Brain microvascular endothelial cell (primary cell): ENCODE results near the gene CEBPB.

ENCODE experiments used
- DNase-seq: peaks from one replicate; pipeline ENCODE4 v3.0.0-alpha.2; 2020
- H3K27ac ChIP-seq: fragments of 250-450 bp; sonication (Bioruptor Pico); 2 replicates; pipeline ENCODE4 v1.5.1; 2020; ENCODE audit warnings: mild to moderate bottlenecking, moderate library complexity
- H3K27me3 ChIP-seq: fragments of 250-450 bp; sonication (Bioruptor Pico); replicated peaks from 2 replicates; pipeline ENCODE4 v1.5.1; 2020; ENCODE audit warnings: mild to moderate bottlenecking
- H3K36me3 ChIP-seq: fragments of 250-450 bp; sonication (Bioruptor Pico); replicated peaks from 2 replicates; pipeline ENCODE4 v1.5.1; 2020; ENCODE audit warnings: mild to moderate bottlenecking
- H3K4me3 ChIP-seq: 2 replicates; pipeline ENCODE4 v1.5.1; 2011; ENCODE audit warnings: low read depth, mild to moderate bottlenecking, control low read depth, low read length, moderate library complexity
- CTCF ChIP-seq: IDR thresholded peaks from 2 replicates; pipeline ENCODE4 v1.5.1; 2011; ENCODE audit warnings: low read depth, mild to moderate bottlenecking, moderate library complexity, low read length, control low read depth, inconsistent platforms; ENCODE audit errors: missing control alignments
- in situ Hi-C: cut with HindIII; loops from 2 replicates; pipeline ENCODE4 v1.10.0; 2017; ENCODE audit warnings: low sequenced_read_pairs, low pct_ligation_motif_present

Gene CEBPB

GRCh38 chr20:50211091-50211490, 20.5 kb downstream of the CEBPB start:
- Histone ChIP-seq H3K36me3 (no peaks in the 10 kb centered on the region), H3K27me3 (no peaks in the 10 kb centered on the region), H3K4me3 (no peak overlapping the region), H3K27ac (no peak overlapping the region)
- TF ChIP-seq CTCF = no peak
- in situ Hi-C loops = no loop called here
- DNase-seq = no peak

GRCh38 chr20:50213531-50214106, 23.0 kb downstream of the CEBPB start:
- in situ Hi-C loops = no loop called here
- TF ChIP-seq CTCF = no peak
- no peak overlapping the region for H3K4me3 ChIP-seq

GRCh38 chr20:50214226-50215024, 23.8 kb downstream of the CEBPB start:
- in situ Hi-C loops = no loop called here
- no peak overlapping the region for H3K27ac ChIP-seq

More at GRCh38 chr20:50213531-50214106, 23.0 kb downstream of the CEBPB start:
- Histone ChIP-seq H3K27ac (no peak overlapping the region), H3K36me3 (no peaks in the 10 kb centered on the region), H3K27me3 (no peaks in the 10 kb centered on the region)
- no peak for DNase-seq

GRCh38 chr20:50215101-50215690, 24.6 kb downstream of the CEBPB start:
- in situ Hi-C loops = no loop called here
- Histone ChIP-seq H3K36me3 (no peaks in the 10 kb centered on the region), H3K4me3 (no peak overlapping the region), H3K27me3 (no peaks in the 10 kb centered on the region), H3K27ac (no peak overlapping the region)
- TF ChIP-seq CTCF = no peak
- no peak for DNase-seq

More at GRCh38 chr20:50214226-50215024, 23.8 kb downstream of the CEBPB start:
- no peak for TF ChIP-seq CTCF
- DNase-seq = no peak
- no peaks in the 10 kb centered on the region for H3K27me3 ChIP-seq
- H3K4me3 ChIP-seq = no peak overlapping the region
- H3K36me3 ChIP-seq = no peaks in the 10 kb centered on the region

GRCh38 chr20:50215926-50216325, 25.3 kb downstream of the CEBPB start:
- in situ Hi-C loops = no loop called here
- no peaks in the 10 kb centered on the region for H3K27me3 ChIP-seq
- no peak for DNase-seq
- no peak for TF ChIP-seq CTCF
- H3K4me3 ChIP-seq = no peak overlapping the region
- H3K36me3 ChIP-seq = no peaks in the 10 kb centered on the region
- no peak overlapping the region for H3K27ac ChIP-seq
